SK-N-SH (cell line): ENCODE data around the gene DDX41. TPM values are rescaled to one million over a fixed set of nuclear protein-coding genes. Genes with fewer than 3 reads are reported as not detected.

ENCODE experiments used
- CTCF ChIA-PET: fragments of 300-600, 350-600 bp; formaldehyde crosslinking; extraction: SDS; loops from one replicate; lab custom pipeline; 2021; lab: Yijun Ruan, JAX
- POLR2A ChIA-PET: fragments of 350-600 bp; sonication (Branson Sonifier 250); formaldehyde crosslinking; extraction: SDS; loops from one replicate; lab custom pipeline; 2020; ENCODE audit warnings: antibody characterized with exemption, inconsistent platforms; lab: Yijun Ruan, JAX
- DNase-seq: peaks from one replicate; pipeline ENCODE4 v3.0.0; 2012
- H2AFZ ChIP-seq: fragments of 200-600 bp; sonication (generic); 2 replicates; pipeline ENCODE4 v1.8.1; 2016; ENCODE audit warnings: antibody characterized with exemption, mild to moderate bottlenecking, low read depth
- H3F3A ChIP-seq: fragments of 200-600 bp; sonication (generic); replicated peaks from 2 replicates; pipeline ENCODE3; 2016; ENCODE audit warnings: antibody characterized with exemption, mild to moderate bottlenecking; ENCODE audit not compliant: insufficient read depth
- H3K27ac ChIP-seq, 2 experiments: fragments of 200-500 bp in 1 of 2; fragments of 200-600 bp in 1 of 2; sonication (Bioruptor generic) in 1 of 2; sonication (generic), shearing (Covaris generic) in 1 of 2; 2 replicates each; pipeline versions ENCODE4 v1.5.1 to v1.6.1; 2014 to 2016; ENCODE audit warnings: low read depth in 2 of 2, inconsistent platforms in 1 of 2, low read length in 1 of 2, mild to moderate bottlenecking in 1 of 2, mixed read lengths in 1 of 2
- H3K27me3 ChIP-seq: fragments of 200-600 bp; sonication (generic), shearing (Covaris generic); 2 replicates; pipeline ENCODE4 v1.6.1; 2016; ENCODE audit warnings: mixed run types; ENCODE audit not compliant: insufficient read depth
- H3K36me3 ChIP-seq, 2 experiments: fragments of 200-500 bp in 1 of 2; fragments of 200-600 bp in 1 of 2; sonication (Bioruptor generic) in 1 of 2; sonication (generic) in 1 of 2; replicated peaks in 1 of 2; 2 replicates each; pipeline versions ENCODE3 to v1.5.1; 2014 to 2016; ENCODE audit warnings: low read length in 1 of 2, mild to moderate bottlenecking in 1 of 2; ENCODE audit not compliant: insufficient read depth in 2 of 2, control insufficient read depth in 1 of 2
- H3K4me1 ChIP-seq, 2 experiments: fragments of 200-500 bp in 1 of 2; fragments of 200-600 bp in 1 of 2; sonication (Bioruptor generic) in 1 of 2; sonication (generic), shearing (Covaris generic) in 1 of 2; 2 replicates each; pipeline versions ENCODE4 v1.5.1 to v1.6.1; 2014 to 2016; ENCODE audit warnings: low read depth in 1 of 2, low read length in 1 of 2, mixed run types in 1 of 2; ENCODE audit not compliant: insufficient read depth in 2 of 2, control insufficient read depth in 1 of 2
- H3K4me2 ChIP-seq: fragments of 200-600 bp; sonication (generic), shearing (Covaris generic); 2 replicates; pipeline ENCODE4 v1.6.1; 2017; ENCODE audit warnings: mixed run types
- H3K4me3 ChIP-seq, 2 experiments: fragments of 200-500 bp in 1 of 2; fragments of 200-600 bp in 1 of 2; sonication (Bioruptor generic) in 1 of 2; sonication (generic), shearing (Covaris generic) in 1 of 2; 2 replicates each; pipeline versions ENCODE4 v1.5.1 to v1.8.1; 2014 to 2016; ENCODE audit warnings: low read depth in 2 of 2, inconsistent platforms in 1 of 2, low read length in 1 of 2, mild to moderate bottlenecking in 1 of 2, mixed read lengths in 1 of 2, moderate library complexity in 1 of 2
- H3K79me2 ChIP-seq: fragments of 200-600 bp; sonication (generic); 2 replicates; pipeline ENCODE4 v1.8.1; 2017; ENCODE audit warnings: mild to moderate bottlenecking; ENCODE audit not compliant: insufficient read depth
- H3K9ac ChIP-seq: fragments of 200-600 bp; sonication (generic); 2 replicates; pipeline ENCODE4 v1.6.1; 2017; ENCODE audit warnings: mixed run types
- H3K9me2 ChIP-seq: fragments of 200-600 bp; sonication (generic); 2 replicates; pipeline ENCODE4 v1.6.1; 2017; ENCODE audit warnings: mixed run types
- H3K9me3 ChIP-seq: fragments of 200-600 bp; sonication (generic); 2 replicates; pipeline ENCODE4 v1.6.1; 2017; ENCODE audit warnings: mixed run types, mild to moderate bottlenecking, moderate library complexity
- H4K20me1 ChIP-seq: fragments of 200-600 bp; sonication (generic); 2 replicates; pipeline ENCODE4 v1.6.1; 2017; ENCODE audit warnings: mild to moderate bottlenecking, mixed run types; ENCODE audit not compliant: insufficient read depth
- EP300 ChIP-seq, 2 experiments: IDR thresholded peaks; 2 replicates each; pipeline versions ENCODE4 v1.4.0 to v1.6.1; 2012; ENCODE audit warnings: borderline replicate concordance in 1 of 2, low read depth in 1 of 2, low read length in 1 of 2
- FOXM1 ChIP-seq: IDR thresholded peaks from 2 replicates; pipeline ENCODE4 v1.4.0; 2012; ENCODE audit warnings: low read depth, mild to moderate bottlenecking
- GABPA ChIP-seq: IDR thresholded peaks from 2 replicates; pipeline ENCODE4 v1.4.0; 2012; ENCODE audit warnings: low read depth, mild to moderate bottlenecking
- JUND ChIP-seq: IDR thresholded peaks from 2 replicates; pipeline ENCODE4 v1.4.0; 2012
- MAX ChIP-seq: IDR thresholded peaks from 2 replicates; pipeline ENCODE4 v1.4.0; 2012; ENCODE audit warnings: low read depth
- MXI1 ChIP-seq: IDR thresholded peaks from 2 replicates; pipeline ENCODE4 v1.6.1; 2012; ENCODE audit warnings: mild to moderate bottlenecking, low read depth, low read length, improper control_type of control experiment
- POLR2AphosphoS5 ChIP-seq: IDR thresholded peaks from 2 replicates; pipeline ENCODE4 v1.6.1; 2012; ENCODE audit warnings: low read depth, low read length
- RAD21 ChIP-seq: IDR thresholded peaks from 2 replicates; pipeline ENCODE4 v1.6.1; 2012; ENCODE audit warnings: mild to moderate bottlenecking, low read length
- RFX5 ChIP-seq: IDR thresholded peaks from 2 replicates; pipeline ENCODE4 v1.6.1; 2012; ENCODE audit warnings: mild to moderate bottlenecking, improper control_type of control experiment, low read length
- SIN3A ChIP-seq: IDR thresholded peaks from 2 replicates; pipeline ENCODE4 v1.6.1; 2012; ENCODE audit warnings: low read depth, mild to moderate bottlenecking, low read length, moderate library complexity, borderline replicate concordance
- SMC3 ChIP-seq: IDR thresholded peaks from 2 replicates; pipeline ENCODE4 v1.6.1; 2012; ENCODE audit warnings: low read depth, low read length, improper control_type of control experiment
- TEAD4 ChIP-seq: IDR thresholded peaks from 2 replicates; pipeline ENCODE4 v1.4.0; 2012; ENCODE audit warnings: mild to moderate bottlenecking, borderline replicate concordance; ENCODE audit not compliant: insufficient read depth
- ZBTB33 ChIP-seq: IDR thresholded peaks from 2 replicates; pipeline ENCODE4 v1.4.0; 2012; ENCODE audit warnings: low read depth, borderline replicate concordance
- WGBS: methylation state at CpG from one replicate; pipeline ENCODE4 v1.1.6; 2017; ENCODE audit warnings: low lambda C conversion rate; 5-methylcytosine and 5-hydroxymethylcytosine counted together
- polyA plus RNA-seq, 3 experiments: library from polyadenylated mRNA; depleted of rRNA; stranded (reverse); fragments of >200 nt; gene quantifications; 2 replicates each; pipeline ENCODE4 v1.2.3, GENCODE V29; 2012
- TF ChIP-seq, protein P1 (sequence below): IDR thresholded peaks from 2 replicates; pipeline ENCODE4 v1.6.1; 2012; ENCODE audit warnings: mild to moderate bottlenecking, low read depth, low read length, moderate library complexity
- TF ChIP-seq, protein P2 (sequence below): fragments of 200-600 bp; sonication (generic); IDR thresholded peaks from 2 replicates; pipeline ENCODE4 v1.6.1; 2017; ENCODE audit warnings: antibody characterized with exemption, mild to moderate bottlenecking, moderate library complexity

The DDX41 gene
- polyA plus RNA-seq, 1 of the 3 experiments (the other 2 are of a cell fraction): 176 TPM

- TF ChIP-seq SIN3A: no peak
- TF ChIP-seq, all 33 proteins: peak for 0
Observed at GRCh38 chr5:177520271-177520670, 3.5 kb upstream of the DDX41 start (continued).

DNA sequence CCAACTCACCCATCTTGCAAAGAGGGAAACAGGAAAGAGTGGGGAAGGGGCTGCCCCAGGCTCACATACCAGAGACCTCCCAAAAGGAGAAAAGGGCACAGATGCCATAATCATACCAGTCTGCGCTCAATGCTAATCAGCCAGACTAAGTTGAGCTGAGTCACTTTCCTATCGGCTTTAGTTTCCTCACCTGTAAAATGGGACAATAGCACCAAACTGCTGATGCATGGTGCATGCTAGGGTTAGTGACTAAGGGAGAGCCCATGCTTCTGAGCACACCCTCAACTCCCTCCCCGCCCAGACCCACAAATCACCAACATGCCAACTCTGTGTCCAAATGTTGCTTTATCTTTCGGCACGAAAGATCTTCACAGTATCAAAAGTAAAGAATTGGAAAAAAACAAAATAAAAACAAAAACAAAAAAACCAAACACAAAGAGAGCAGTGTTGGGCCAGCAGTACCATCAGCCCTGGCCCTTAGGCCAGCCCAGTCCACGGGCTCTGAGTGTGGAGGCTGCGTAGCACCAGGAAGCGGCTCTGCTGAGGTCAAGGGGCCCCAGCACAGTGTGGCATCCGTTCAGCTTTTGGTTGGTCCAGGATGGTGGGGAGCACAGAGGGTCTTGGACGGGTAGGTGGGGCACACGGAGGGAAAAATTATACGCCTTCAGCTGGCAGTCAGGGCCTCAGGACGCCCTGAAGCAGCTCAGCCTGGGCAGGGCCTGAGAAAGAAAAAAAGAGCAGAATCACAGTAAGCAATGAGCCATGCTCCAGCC, 2.9 kb upstream of the DDX41 start:
- peaks cover 22 to 56% of the 10 kb centered on the region in 2 experiments for H3K36me3 ChIP-seq
- H2AFZ ChIP-seq: no peak overlapping the region
- no peaks in the 10 kb centered on the region for H3K27me3 ChIP-seq
- H3K4me3 ChIP-seq: no peak overlapping the region
- H3K9me2 ChIP-seq: no peaks in the 10 kb centered on the region
- H3K9ac ChIP-seq: no peak overlapping the region
- H3K4me2 ChIP-seq: peak overlapping the region; percentile 11; the same call in 1 of the 2 replicates
- WGBS: 84% methylated on average over 13 of the region's 13 CpGs
- H4K20me1 ChIP-seq: no peaks in the 10 kb centered on the region
- CTCF ChIA-PET: interaction anchor here (1.0 to 3.7 kb wide), 3 partner anchors 14 to 18 kb away, joined by 3 to 15 read pairs (median 3); no protein-coding TSS in a partner anchor
- peaks cover 6 to 15% of the 10 kb centered on the region in 2 experiments; a peak in 2 of 4 replicates for H3K4me1 ChIP-seq
- TF ChIP-seq SIN3A: no peak
- no peak for DNase-seq
- peak overlapping the region in 1 of 2 experiments; percentile 11; a peak in 1 of 4 replicates for H3K27ac ChIP-seq
- H3K9me3 ChIP-seq: no peaks in the 10 kb centered on the region
- peaks cover 35% of the 10 kb centered on the region for H3K79me2 ChIP-seq
- POLR2A ChIA-PET: interaction anchor here (0.8 kb wide), 1 partner anchor 23 kb away, joined by 3 read pairs; no protein-coding TSS in a partner anchor
- peaks cover 10% of the 10 kb centered on the region for H3F3A ChIP-seq

DNA sequence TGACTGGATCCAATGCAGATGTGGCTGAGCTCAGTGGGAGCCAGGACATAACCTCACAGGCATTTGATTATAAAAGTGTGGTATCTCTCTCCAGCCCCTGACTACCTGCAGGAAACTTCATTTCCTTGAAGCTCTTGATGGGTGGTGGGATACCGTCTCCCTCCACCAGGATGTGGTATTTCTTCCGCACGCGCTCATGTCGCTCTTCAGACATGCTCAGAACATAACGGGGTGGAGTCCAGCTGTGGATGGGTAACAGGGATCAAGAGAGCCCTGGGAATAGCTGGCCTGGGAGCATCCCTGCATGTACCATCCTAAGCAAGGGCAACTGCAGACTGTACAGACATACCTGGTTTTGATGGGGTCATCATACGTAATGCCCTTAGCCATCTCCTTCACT, 1.2 kb downstream of the DDX41 start:
- no peak overlapping the region for H2AFZ ChIP-seq
- H3K9ac ChIP-seq: peak overlapping the region; percentile 81
- peak overlapping the region; percentile 98 for H3K4me2 ChIP-seq
- no peak for DNase-seq
- ChIA-PET POLR2A (interaction anchor here (0.6 to 2.2 kb wide), 4 partner anchors 9 to 20 kb away, joined by 3 to 7 read pairs (median 4); partner anchors contain the start of gene PDLIM7), CTCF (interaction anchor here (0.8 to 8.8 kb wide), 6 partner anchors 14 to 112 kb away, joined by 3 to 80 read pairs (median 6); no protein-coding TSS in a partner anchor)
- no peaks in the 10 kb centered on the region for H4K20me1 ChIP-seq
- no peaks in the 10 kb centered on the region for H3K9me2 ChIP-seq
- H3K36me3 ChIP-seq: peaks cover 26 to 63% of the 10 kb centered on the region in 2 experiments
- no peaks in the 10 kb centered on the region for H3K27me3 ChIP-seq
- 83% methylated on average over 7 of the region's 7 CpGs for WGBS
- H3K4me1 ChIP-seq: peaks cover 6 to 15% of the 10 kb centered on the region in 2 experiments; a peak in 2 of 4 replicates
- H3K9me3 ChIP-seq: no peaks in the 10 kb centered on the region
- no peak overlapping the region for H3K27ac ChIP-seq
- peaks cover 36% of the 10 kb centered on the region for H3K79me2 ChIP-seq
- H3K4me3 ChIP-seq: peak overlapping the region; percentile 79 to 99
- peaks cover 10% of the 10 kb centered on the region for H3F3A ChIP-seq
- TF ChIP-seq MXI1 (no peak), SIN3A (no peak), FOXM1 (no peak), GABPA (no peak), EP300 (IDR thresholded peaks at IDR 0.05; ENCODE audit: borderline replicate concordance in 1 of 2, low read depth in 1 of 2, low read length in 1 of 2) (no peak), RFX5 (no peak), SMC3 (no peak), JUND (no peak), ZBTB33 (no peak), POLR2AphosphoS5 (no peak), RAD21 (no peak), TEAD4 (no peak), MAX (no peak)
- TF ChIP-seq, protein P1, sequence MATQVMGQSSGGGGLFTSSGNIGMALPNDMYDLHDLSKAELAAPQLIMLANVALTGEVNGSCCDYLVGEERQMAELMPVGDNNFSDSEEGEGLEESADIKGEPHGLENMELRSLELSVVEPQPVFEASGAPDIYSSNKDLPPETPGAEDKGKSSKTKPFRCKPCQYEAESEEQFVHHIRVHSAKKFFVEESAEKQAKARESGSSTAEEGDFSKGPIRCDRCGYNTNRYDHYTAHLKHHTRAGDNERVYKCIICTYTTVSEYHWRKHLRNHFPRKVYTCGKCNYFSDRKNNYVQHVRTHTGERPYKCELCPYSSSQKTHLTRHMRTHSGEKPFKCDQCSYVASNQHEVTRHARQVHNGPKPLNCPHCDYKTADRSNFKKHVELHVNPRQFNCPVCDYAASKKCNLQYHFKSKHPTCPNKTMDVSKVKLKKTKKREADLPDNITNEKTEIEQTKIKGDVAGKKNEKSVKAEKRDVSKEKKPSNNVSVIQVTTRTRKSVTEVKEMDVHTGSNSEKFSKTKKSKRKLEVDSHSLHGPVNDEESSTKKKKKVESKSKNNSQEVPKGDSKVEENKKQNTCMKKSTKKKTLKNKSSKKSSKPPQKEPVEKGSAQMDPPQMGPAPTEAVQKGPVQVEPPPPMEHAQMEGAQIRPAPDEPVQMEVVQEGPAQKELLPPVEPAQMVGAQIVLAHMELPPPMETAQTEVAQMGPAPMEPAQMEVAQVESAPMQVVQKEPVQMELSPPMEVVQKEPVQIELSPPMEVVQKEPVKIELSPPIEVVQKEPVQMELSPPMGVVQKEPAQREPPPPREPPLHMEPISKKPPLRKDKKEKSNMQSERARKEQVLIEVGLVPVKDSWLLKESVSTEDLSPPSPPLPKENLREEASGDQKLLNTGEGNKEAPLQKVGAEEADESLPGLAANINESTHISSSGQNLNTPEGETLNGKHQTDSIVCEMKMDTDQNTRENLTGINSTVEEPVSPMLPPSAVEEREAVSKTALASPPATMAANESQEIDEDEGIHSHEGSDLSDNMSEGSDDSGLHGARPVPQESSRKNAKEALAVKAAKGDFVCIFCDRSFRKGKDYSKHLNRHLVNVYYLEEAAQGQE: no peak
- TF ChIP-seq, protein P2, sequence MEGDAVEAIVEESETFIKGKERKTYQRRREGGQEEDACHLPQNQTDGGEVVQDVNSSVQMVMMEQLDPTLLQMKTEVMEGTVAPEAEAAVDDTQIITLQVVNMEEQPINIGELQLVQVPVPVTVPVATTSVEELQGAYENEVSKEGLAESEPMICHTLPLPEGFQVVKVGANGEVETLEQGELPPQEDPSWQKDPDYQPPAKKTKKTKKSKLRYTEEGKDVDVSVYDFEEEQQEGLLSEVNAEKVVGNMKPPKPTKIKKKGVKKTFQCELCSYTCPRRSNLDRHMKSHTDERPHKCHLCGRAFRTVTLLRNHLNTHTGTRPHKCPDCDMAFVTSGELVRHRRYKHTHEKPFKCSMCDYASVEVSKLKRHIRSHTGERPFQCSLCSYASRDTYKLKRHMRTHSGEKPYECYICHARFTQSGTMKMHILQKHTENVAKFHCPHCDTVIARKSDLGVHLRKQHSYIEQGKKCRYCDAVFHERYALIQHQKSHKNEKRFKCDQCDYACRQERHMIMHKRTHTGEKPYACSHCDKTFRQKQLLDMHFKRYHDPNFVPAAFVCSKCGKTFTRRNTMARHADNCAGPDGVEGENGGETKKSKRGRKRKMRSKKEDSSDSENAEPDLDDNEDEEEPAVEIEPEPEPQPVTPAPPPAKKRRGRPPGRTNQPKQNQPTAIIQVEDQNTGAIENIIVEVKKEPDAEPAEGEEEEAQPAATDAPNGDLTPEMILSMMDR: no peak
